GM10248 (cell line): ENCODE measurements around the gene OR5AS1.

ENCODE experiments used
- CTCF ChIA-PET: fragments of 300-600 bp; sonication (Branson Sonifier 250); formaldehyde crosslinking; extraction: SDS; loops from one replicate; lab custom pipeline; 2021; ENCODE audit warnings: antibody characterized with exemption; lab: Yijun Ruan, JAX
- POLR2A ChIA-PET: fragments of 350-650 bp; sonication (Branson Sonifier 250); formaldehyde crosslinking; extraction: SDS; loops from one replicate; lab custom pipeline; 2020; ENCODE audit warnings: antibody characterized with exemption; lab: Yijun Ruan, JAX
- DNase-seq: peaks from one replicate; pipeline ENCODE4 v3.0.0; 2012; ENCODE audit errors: extremely low spot score
- TF ChIP-seq, protein P1 (sequence below): IDR thresholded peaks from 2 replicates; pipeline ENCODE4 v1.5.1; 2012; ENCODE audit warnings: mild to moderate bottlenecking, low read depth; ENCODE audit errors: extremely low read depth, missing control alignments, control extremely low read depth

OR5AS1 gene

DNA sequence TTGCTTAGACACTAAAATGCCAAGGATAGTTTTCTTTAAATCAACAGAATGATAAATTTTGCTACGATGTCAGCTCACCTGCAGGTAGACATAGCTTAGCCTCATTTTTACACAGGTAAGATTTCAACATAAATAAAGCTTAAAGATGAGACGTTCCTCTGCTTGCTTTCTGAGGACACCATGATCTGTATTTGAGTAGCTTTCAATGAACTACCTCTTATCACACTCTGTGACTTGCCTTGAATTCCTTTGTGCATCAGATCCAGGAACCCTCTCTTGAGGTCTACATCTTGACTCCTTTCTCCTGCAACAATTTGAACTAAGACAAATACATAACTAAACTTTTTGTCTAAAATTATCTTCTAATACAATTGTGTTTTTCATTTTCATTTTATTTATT lies 39.5 kb downstream of the OR5AS1 start:
- ChIA-PET CTCF (no interaction called here), POLR2A (no interaction called here)
- TF ChIP-seq, protein P1, sequence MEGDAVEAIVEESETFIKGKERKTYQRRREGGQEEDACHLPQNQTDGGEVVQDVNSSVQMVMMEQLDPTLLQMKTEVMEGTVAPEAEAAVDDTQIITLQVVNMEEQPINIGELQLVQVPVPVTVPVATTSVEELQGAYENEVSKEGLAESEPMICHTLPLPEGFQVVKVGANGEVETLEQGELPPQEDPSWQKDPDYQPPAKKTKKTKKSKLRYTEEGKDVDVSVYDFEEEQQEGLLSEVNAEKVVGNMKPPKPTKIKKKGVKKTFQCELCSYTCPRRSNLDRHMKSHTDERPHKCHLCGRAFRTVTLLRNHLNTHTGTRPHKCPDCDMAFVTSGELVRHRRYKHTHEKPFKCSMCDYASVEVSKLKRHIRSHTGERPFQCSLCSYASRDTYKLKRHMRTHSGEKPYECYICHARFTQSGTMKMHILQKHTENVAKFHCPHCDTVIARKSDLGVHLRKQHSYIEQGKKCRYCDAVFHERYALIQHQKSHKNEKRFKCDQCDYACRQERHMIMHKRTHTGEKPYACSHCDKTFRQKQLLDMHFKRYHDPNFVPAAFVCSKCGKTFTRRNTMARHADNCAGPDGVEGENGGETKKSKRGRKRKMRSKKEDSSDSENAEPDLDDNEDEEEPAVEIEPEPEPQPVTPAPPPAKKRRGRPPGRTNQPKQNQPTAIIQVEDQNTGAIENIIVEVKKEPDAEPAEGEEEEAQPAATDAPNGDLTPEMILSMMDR, result no peak
- no peak for DNase-seq
